HepG2 (cell line): Measurements from ENCODE around the gene SLC4A7. TPM values are rescaled to one million over a fixed set of nuclear protein-coding genes. Genes with fewer than 3 reads are reported as not detected.
A peak's percentile ranks its signal among the peaks of the same experiment; 100 is the strongest.
"Not testable (repeated sequence)": the region's sequence is repeated elsewhere in the genome, so short reads cannot be mapped to it uniquely, and the experiment has no call there.

ENCODE experiments used
- ARID5B ChIP-seq: IDR thresholded peaks from 2 replicates; pipeline ENCODE4 v1.4.0; 2020; ENCODE audit warnings: mild to moderate bottlenecking, missing genetic modification reagents
- CEBPG ChIP-seq: IDR thresholded peaks from 2 replicates; pipeline ENCODE4 v1.6.1; 2016
- FOXP1 ChIP-seq, 2 experiments: fragments of 450-650 bp in 1 of 2; IDR thresholded peaks; 2 replicates each; pipeline ENCODE4 v1.6.1; 2017 to 2018; ENCODE audit warnings: antibody characterized with exemption in 1 of 2
- HDAC2 ChIP-seq: sonication (generic); formaldehyde crosslinking; IDR thresholded peaks from 2 replicates; pipeline ENCODE4 v1.4.0; 2020; ENCODE audit warnings: missing genetic modification reagents
- HNF1B ChIP-seq: sonication (generic); formaldehyde crosslinking; IDR thresholded peaks from 2 replicates; pipeline ENCODE4 v1.5.1; 2020; ENCODE audit warnings: mild to moderate bottlenecking, moderate library complexity, missing genetic modification reagents
- MAX ChIP-seq: IDR thresholded peaks from 2 replicates; pipeline ENCODE4 v1.6.1; 2012; ENCODE audit warnings: inconsistent platforms
- MED1 ChIP-seq: sonication (generic); formaldehyde crosslinking; IDR thresholded peaks from 2 replicates; pipeline ENCODE4 v1.4.0; 2020; ENCODE audit warnings: missing genetic modification reagents
- PAXIP1 ChIP-seq: sonication (generic); formaldehyde crosslinking; conservative IDR thresholded peaks from 2 replicates; pipeline ENCODE4 v1.4.0; 2020; ENCODE audit warnings: mild to moderate bottlenecking, missing genetic modification reagents, moderate library complexity
- PHF21A ChIP-seq: sonication (generic); formaldehyde crosslinking; IDR thresholded peaks from 2 replicates; pipeline ENCODE4 v1.5.0; 2020; ENCODE audit warnings: mild to moderate bottlenecking, missing genetic modification reagents
- PITX1 ChIP-seq: sonication (generic); formaldehyde crosslinking; IDR thresholded peaks from 2 replicates; pipeline ENCODE4 v1.5.1; 2020; ENCODE audit warnings: mild to moderate bottlenecking, missing genetic modification reagents
- RNF219 ChIP-seq: sonication (generic); formaldehyde crosslinking; IDR thresholded peaks from 2 replicates; pipeline ENCODE4 v1.5.0; 2020; ENCODE audit warnings: mild to moderate bottlenecking, missing genetic modification reagents
- SOX5 ChIP-seq: IDR thresholded peaks from 2 replicates; pipeline ENCODE4 v1.6.1; 2016; ENCODE audit warnings: borderline replicate concordance
- ZNF644 ChIP-seq: IDR thresholded peaks from 2 replicates; pipeline ENCODE4 v1.6.1; 2016; ENCODE audit warnings: low read depth
- polyA plus RNA-seq, 8 experiments: library from polyadenylated mRNA; depleted of rRNA in 3 of 8; stranded (reverse) in 7 of 8; unstranded in 1 of 8; fragments of >200 nt; fragmentation: Illumina TruSeq in 4 of 8; extraction: Trizol in 4 of 8; gene quantifications; 2 replicates each; pipeline versions ENCODE4 v1.2.1 to v1.2.3, GENCODE V29; 2011 to 2016; ENCODE audit warnings: low read depth in 4 of 8, missing spikeins in 1 of 8, mixed read lengths in 1 of 8; ENCODE audit not compliant: insufficient read depth in 1 of 8
- total RNA-seq, 5 experiments: library from RNA; depleted of rRNA; stranded (reverse); fragments of >200 nt; fragmentation: Illumina TruSeq; extraction: Trizol; gene quantifications; 2 replicates each; pipeline ENCODE4 v1.2.3, GENCODE V29; 2016; ENCODE audit warnings: low read depth in 1 of 5

The SLC4A7 gene
- total and polyA plus RNA-seq, 2 of the 13 experiments (the other 11 are each of a cell fraction or from before 2014, with no cell fraction given) = 16.4 to 43.8 TPM

GRCh38 chr3:27531193-27531751, 47.1 kb upstream of the SLC4A7 start (continued):
- TF ChIP-seq ARID5B (CRISPR knock-in tag) = peak; percentile 66
- 0 out of 2 replicates have a peak, but pooled peaks have one; percentile 16 for TF ChIP-seq ZNF644
- TF ChIP-seq MAX = 0 out of 2 replicates have a peak, but pooled peaks have one; percentile 24
- TF ChIP-seq HDAC2 (CRISPR knock-in tag) = 0 out of 2 replicates have a peak, but pooled peaks have one; percentile 19
- peak; percentile 66 for TF ChIP-seq SOX5 (CRISPR knock-in tag)
- TF ChIP-seq PAXIP1 (CRISPR knock-in tag) = peak; percentile 78
- peak; percentile 82 for TF ChIP-seq HNF1B (CRISPR knock-in tag)
- 0 out of 2 replicates have a peak, but pooled peaks have one; percentile 7 for TF ChIP-seq CEBPG (CRISPR knock-in tag)
- TF ChIP-seq PITX1 (CRISPR knock-in tag) = 0 out of 2 replicates have a peak, but pooled peaks have one; percentile 21
- peak; percentile 77 for TF ChIP-seq MED1 (CRISPR knock-in tag)
- TF ChIP-seq PHF21A (CRISPR knock-in tag) = 0 out of 2 replicates have a peak, but pooled peaks have one; percentile 34
- 0 out of 2 replicates have a peak, but pooled peaks have one; percentile 23 for TF ChIP-seq RNF219 (CRISPR knock-in tag)
- TF ChIP-seq FOXP1 (IDR thresholded peaks at IDR 0.05) = not testable (repeated sequence)
- peak; percentile 52 for TF ChIP-seq FOXP1 (CRISPR knock-in tag; IDR thresholded peaks at IDR 0.05)
